HG03457 (cell line): Measurements from ENCODE around the gene FSIP1.

ENCODE experiments used
- ATAC-seq: cut with Tn5 transposase; IDR thresholded peaks from one replicate; pipeline ENCODE4 v1.9.1; 2021; ENCODE audit warnings: moderate number of reproducible peaks; ENCODE audit not compliant: unreplicated experiment

FSIP1 gene

DNA sequence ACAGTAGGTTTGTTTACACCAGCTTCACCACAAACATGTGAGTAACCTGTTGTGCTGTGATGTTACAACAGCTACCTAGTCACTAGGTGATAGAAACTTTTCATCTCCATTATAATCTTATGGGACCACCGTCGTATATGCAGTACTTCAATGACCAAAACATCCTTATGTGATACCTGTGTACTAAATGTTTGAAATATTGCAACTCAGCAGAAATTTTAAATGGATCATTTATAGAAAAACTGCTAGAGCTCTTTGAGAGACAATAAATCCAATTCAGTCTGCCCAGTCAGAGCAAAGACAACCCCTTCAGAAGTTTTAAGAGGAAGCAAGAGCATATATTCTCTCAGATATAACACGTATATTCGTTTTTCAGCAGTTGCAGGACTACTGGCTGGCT, 128.3 kb downstream of the FSIP1 start:
- no peak for ATAC-seq

DNA sequence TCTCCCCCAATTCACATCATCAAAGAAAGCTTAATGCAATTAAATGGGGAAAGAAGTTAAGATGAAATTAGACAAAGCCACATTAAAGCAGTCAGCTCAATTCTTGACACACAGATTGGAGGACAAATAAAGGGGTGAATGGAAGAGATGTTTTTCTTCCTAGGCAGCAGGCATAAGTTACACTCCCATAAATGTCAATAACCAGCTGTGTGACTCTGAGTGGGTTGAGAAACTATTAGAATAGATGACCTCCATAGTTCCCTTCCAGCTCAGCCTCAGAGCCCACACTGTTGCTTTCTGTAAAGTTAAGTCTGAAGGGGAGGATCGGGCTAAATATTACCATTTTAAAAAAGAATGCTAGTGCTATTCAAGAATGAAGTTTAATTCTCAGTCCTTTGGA, 130.8 kb downstream of the FSIP1 start:
- ATAC-seq: no peak

DNA sequence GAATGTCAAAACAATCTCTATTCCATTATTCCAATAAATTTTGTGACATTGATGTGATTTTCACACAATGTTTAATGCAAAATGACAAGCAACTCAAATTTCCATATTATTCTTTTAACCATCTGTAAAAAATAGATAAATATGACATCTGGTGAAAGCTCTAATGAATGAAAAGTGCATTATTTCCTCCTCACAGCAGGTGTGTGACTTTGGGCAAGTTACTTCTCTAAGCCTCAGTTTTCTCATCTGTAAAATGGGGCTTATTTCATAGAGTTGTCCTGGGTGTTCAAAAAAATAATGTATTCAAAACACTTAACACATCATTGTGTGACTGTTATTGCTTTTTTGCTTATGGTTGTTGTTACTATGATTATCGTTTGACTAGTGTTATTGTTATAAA, 131.3 kb downstream of the FSIP1 start:
- ATAC-seq: no peak

DNA sequence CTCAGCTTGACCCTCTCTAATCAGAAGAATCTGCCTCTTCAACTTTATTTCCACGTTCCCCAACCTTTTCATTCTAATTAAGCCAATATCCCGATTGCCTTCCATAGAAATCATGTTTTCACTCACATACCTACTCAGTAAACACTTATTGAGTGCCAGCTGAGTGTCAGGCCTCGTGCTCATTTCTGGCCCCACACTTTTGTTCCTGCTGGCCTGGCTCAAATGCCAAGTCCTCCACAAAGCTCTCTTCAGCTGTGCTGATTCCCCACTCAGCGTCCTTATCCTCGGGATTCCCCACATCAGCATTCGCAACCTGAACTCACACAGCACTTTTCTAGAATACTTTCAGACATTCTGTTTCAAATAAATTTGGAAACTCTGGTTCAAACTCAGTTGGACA, 132.9 kb downstream of the FSIP1 start:
- ATAC-seq: no peak

DNA sequence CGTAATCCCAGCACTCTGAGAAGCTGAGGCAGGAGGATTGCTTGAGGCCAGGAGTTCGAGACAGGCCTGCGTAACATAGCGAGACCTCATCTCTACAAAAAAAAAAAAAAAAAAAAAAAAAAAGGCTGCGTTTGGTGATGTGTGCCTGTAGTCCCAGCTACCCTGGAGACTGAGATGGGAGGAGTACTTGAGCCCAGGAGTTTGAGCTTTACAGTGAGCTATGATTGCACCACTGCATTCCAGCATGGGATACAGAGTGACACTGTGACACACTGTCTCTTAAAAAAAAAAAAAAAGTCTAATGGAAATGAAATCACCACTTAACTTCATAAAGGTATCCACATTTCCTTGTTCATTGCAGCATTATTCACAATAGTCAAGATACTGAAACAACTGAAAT, 136.2 kb downstream of the FSIP1 start:
- no peak for ATAC-seq

DNA sequence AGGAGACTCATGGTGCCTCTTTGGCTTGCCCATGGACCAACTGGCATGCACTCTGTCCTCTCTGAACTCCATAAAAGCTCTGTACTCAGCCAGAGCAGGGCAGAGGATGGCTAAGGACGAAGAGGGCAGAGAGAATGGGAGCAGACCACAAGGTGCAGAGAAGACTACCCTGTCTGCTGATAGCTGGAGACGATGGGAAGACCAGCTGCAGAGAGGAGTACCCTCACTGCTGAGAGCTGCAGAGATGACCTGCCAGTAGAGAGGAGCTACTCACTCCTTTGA, 136.7 kb downstream of the FSIP1 start:
- ATAC-seq: no peak

DNA sequence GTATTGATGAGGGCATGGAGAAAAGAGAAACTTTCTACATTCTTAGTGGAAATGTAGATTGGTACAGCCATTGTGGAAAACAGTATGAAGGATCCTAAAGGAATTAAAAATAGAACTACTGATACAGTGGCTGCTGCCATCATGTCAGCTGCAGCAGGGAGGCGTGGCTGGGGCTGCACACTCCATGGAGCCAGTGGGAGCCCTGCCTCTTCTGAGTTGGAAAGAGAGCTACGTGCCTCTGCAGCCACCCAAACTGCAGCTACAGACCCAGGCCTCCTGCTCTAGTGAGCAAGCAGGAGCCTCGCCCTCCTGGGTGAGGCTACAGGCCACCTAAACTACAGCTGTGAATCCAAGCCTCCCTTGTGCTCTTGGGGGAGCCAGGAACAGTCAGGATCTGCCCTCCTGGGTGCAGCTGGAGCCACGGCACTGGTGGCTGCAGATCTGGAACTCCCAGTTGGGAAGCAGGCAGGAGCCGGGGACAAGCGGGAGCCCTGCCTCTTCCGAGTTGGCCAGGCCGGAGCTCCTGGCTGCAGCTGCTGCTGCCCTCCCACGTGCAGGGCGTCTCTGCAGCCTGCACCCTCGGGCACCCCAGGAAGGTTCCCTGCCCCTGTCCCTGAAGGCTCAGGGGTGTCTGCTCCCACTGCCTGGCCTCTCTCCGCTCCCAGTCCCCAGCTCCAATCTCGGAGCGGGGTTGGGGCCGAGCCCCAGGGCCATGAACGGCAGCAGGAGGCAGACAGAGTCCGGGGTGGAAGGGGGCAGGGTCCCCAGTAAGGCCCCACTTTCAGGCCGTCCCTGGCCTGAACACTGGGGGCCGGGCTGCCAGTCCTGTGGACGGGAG, 137.3 kb downstream of the FSIP1 start:
- no peak for ATAC-seq

DNA sequence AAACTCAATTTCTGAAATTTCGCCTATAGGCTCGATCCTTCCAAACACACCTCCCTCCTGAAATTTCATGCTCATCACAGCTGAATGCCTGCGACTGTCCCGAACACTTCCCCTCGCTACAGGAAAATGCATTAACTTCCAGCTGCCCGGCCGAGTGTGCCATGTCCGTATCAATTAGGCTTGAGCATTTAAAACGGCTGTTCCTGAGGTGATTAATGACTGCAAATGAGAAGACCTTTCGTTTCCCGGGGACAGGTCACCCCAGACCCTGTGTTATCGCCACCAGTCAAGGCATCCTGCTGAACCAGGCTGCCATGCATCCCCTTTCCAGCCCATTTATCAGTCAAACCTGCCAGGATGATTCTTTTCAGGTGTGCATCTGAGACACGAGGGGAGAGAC, 138.5 kb downstream of the FSIP1 start:
- ATAC-seq: no peak

DNA sequence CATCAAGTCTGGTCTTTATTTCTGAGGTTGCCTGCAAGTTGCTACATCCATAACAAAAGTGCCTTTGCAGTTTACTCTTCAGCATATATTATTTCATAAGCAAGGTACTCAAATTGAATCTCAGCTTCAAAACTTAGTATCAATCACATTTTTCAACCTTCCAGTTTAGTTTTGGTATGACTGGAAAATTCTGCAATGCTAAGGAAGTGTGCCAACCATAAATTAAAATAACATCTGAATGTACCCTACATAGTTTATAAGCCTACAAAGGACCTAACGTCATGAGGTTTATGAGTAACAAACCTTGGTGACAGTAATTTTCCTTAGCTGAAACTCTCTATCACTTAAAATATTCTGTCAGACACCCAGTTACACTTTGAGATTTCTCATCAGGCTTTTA, 138.9 kb downstream of the FSIP1 start:
- ATAC-seq: no peak

DNA sequence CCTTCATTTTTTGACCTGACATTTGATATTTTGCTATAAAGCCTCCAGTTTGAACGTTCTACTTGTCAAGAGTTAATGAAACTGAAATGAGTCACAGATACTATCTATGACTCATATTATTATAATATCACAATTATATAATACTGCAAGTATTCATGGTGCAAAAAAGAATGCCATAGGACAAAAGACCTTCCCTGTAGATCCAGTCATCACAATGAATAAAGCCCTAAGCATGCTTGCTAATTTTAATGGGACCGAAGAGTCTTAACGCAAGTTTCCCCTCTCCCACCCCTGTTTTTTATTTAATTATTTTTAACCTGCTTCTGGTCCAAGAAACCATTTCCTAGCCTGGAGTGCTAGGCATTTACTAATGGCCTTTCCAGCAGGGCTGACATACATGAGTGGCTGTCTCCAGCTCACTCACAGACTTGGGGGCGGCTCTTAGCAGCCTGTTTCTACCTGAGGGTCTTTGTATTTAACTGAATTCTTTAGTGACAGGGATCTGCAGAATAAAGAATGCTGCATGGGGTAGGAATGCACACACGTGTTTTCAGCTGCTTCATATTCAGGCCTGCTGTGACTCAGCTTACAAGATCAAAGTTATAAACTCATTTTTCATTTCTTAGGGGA, 140.5 kb downstream of the FSIP1 start:
- ATAC-seq: no peak

DNA sequence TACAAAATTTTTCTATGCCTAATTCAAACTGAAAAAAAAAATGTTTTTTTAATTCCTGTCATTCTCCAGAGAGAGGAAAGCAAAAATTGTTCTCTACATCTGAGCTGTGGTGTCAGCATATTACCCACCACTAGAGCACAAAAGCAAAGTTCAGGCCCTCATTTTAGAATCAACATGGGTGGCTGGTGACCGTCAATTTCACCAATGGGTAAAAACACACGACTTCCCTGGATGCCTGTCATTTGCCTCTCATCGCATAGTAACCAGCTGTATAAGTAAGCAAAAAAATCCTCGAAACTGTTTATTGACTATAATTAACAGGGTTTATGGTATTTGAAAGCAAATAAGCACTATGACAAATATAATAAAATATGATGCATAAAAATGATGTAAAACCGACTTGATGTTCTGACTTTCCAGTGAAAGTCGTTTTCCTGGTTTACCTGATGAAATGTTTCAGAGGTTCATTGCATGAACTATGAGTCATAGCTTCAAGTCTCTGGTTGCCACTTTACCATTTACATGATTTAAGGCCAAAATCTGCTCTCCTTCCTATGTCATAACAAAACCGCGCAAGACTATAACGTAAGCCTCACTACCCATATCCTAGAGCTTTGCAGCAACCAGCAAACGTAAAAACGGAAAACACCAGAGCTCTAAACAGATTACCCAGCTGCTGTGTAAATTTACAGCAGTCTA, 141.3 kb downstream of the FSIP1 start:
- no peak for ATAC-seq

DNA sequence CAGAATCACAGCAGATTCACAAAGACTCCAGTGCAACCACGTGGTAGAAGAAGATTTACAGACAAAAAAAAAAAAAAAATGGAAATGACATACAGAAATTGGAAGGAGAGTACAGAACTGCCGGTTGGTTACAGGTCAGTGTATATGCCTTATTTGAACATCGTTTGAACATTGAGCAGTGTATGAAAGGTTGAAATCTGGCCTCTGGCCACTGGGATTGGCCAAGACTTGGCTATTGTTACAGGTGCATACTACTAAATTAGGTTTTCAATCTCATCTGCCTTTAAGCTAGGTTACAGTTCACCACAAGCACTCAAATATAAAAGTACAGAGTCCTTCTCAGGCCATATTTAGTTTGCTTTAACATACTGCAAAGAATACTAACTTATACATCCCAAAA, 142.0 kb downstream of the FSIP1 start:
- no peak for ATAC-seq

DNA sequence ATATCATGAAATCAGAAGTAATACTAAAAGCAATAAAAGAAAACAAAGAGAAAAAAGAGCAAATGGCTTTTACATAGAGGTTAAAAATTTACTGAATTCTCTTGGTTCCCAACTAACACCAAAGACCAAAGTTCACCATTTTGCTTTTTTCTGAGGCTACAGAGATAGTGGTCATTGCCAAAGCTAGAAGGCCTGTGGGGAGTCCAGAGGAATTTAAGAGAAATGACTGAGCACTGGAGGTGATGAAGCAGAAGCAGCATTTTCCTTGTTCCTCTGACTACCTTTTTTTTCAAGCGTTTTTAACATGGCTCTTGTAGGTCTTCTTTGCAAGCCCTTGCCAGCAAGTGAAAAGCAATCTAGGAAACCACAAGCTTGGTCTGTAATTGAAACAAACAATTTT, 143.6 kb downstream of the FSIP1 start:
- ATAC-seq: no peak

DNA sequence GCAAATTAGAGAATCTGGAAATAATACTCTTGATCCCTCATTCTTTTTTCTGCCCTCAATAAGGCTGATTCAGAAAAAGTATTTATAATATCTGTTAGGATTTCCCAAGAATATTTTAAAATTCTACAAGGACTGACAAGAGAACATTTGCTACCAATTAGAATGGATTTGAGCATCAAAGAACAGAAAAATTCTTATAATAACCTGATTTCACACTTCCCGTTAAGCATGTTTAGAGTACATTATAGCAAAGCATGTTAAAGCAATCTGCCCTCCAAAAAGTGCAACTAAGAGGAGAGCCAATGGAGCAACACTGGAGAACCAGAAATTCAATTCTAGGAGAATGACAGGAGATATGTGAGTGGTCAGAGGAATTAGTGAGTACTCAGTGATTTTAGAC, 144.6 kb downstream of the FSIP1 start:
- no peak for ATAC-seq

DNA sequence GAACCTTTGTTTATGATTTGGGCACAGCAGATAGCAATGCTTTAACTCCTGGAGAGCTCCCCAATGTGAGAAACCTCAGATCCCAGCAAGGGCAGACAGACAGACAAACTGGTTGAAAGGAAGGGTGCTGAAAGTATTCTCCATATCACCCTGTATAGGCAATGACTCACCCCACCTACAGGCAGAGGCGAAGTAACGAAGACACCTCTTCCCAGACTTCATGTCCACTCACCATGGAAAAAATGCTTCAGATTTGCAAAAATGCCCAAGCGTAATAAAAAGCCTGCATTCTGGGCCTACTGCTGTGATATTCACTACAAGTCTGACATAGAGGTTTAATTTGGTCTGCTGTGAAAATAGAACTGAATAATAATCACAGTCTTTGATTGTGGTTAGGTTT, 151.3 kb downstream of the FSIP1 start:
- ATAC-seq: no peak

DNA sequence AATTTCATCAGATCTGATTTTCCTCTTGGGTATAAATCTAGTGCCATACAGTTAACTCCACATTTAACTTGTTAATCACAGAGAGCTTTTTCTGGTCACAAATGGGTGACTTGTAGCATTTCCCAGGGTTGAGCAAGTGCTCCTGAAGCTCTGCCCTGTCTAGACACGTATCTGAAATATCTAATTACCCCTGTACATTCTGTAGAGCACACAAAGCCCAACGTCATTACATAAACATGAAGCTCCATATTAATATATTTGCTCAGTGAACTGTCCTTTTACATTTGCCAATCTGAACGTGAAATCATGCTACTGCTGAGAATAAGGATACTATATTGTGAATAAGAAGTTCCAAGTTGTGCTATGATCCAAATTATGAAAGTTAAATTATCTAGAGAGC, 152.7 kb downstream of the FSIP1 start:
- ATAC-seq: no peak

DNA sequence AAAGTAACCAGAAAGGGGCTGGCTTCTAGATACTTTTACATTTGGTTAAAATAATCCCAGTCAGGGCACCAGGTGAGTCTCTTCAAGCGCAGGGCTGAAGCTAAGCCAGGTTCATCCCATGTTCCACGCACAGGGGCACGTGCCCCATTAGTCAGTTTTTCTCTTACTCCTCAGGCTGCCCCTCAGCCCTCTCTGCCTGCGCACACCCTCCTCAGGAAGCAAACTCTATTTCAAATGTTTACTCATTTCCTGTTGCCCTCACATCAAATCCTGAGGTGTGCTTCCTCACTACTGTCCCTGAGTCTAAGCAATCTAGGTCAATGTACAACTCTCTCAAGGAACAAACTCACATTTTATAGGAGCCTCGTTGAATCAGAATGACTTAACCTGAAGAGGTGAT, 153.3 kb downstream of the FSIP1 start:
- no peak for ATAC-seq

DNA sequence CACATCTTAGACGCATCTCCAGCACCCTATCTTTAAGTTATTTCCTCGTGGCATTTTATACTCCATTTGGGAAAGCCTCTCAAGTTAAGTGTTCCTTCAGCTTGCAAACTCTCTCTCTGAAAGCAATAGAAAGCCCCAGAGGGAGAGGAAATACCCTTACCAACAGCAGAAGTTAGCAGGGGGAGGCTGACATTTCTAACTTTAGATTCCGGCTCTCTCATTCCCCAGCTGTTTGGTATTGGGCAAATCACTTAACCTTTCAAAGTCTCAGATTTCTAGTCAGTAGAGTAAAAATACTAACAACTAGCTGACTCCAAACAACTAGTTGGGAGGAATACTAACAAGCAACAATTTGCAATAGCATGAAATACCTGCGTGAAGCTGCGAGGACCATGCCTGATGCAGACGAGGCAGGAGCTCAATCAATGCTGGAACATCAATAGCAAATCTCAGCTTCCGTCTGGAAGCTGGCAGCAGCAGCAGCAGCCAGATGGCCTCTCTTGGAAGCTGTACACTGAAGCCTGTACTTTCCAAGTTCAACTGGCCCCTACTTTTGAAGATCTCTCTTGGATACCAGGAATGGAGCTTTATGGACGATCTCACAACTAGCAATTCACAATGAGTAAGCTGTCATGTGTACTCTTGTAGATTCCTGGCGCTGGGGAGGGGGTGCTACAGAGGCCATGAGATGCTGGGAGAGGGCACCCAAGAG, 153.9 kb downstream of the FSIP1 start:
- ATAC-seq: no peak

DNA sequence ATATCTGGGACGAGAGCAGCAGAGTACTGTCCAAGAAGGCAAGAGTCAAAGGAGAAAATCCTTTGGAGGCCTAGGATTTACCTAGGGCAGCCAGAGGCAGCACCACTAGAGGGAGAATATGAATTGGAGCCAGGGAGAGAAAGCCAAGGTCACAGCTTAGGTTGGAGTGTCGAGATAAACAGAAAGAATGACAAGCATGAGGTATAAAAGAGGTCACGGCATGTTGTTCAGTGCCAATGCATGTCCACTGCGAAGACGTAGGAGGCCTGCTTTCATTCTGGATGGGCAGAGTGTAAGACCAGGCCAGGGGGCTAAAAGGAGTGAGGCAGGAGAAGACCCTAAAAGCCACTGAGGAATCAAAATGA, 154.5 kb downstream of the FSIP1 start:
- no peak for ATAC-seq

DNA sequence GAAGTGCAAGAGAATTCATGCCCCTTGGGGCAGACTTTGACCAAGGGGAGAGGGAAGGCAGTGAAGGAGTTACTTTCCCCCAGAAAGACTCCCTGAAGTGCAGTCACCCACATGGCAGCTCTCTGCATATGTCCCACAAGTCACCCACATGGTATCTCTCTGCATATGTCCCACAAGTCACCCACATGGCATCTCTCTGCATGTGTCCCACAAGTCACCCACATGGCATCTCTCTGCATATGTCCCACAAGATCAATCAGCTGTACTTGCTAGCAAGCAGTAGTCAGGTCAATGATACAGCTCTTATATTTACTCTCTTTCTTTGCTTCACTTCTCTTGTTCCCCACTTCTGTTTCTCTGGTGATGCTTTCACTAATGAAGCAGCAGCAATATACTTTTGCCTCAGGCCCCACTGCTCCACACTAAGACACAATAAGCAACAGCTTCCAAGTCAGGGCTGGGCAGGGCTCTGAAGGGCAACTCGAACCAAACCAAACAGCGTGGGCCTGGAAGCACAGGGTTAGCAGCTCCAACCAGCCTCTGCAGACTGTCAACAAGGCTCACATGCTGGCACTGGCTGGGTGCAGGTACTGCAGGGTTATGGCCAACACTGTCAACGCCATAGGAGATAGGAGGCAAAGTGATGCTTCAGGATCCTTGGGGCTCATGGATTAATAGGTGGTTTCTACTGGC, 155.0 kb downstream of the FSIP1 start:
- ATAC-seq: no peak

DNA sequence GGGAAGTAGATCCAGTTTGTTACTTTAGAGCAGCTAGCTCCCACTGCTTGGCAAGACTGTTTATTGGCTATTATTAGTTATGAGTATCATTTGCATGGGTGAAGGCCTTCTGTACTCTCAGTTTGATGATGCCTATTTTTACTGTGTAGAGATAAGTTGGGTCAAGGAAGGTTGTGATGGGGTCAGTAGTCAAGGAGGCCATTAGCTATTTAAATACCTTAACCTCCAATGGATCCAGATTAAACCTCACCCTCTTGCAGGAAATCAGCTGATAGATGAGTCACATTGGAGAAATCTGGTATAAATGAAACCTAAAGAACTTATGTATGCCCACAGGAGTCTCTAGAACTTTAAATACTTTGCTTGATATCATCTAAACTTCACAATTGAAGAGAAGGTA, 156.8 kb downstream of the FSIP1 start:
- ATAC-seq: no peak
